NCI-H2029 (cell line): ENCODE data around the gene TWIST2.

Source experiments
- DNase-seq: peaks from one replicate; lab custom pipeline; 2025; lab: John Stamatoyannopoulos, UW

TWIST2 gene

GRCh38 chr2:238921259-238921658, 73.4 kb downstream of the TWIST2 start:
- DNase-seq = no peak

- DNase-seq = no peak
Measured at GRCh38 chr2:238921681-238922319, 73.9 kb downstream of the TWIST2 start.

- no peak for DNase-seq
Measured at GRCh38 chr2:238922435-238922834, 74.5 kb downstream of the TWIST2 start.

GRCh38 chr2:238924032-238924431, 76.1 kb downstream of the TWIST2 start:
- no peak for DNase-seq

GRCh38 chr2:238924796-238925195, 76.9 kb downstream of the TWIST2 start:
- DNase-seq = no peak

- DNase-seq = no peak
Measured at GRCh38 chr2:238925281-238925680, 77.4 kb downstream of the TWIST2 start.

GRCh38 chr2:238925816-238926521, 78.1 kb downstream of the TWIST2 start:
- DNase-seq = no peak

- DNase-seq = no peak
Measured at GRCh38 chr2:238926761-238927611, 79.1 kb downstream of the TWIST2 start.

- no peak for DNase-seq
Measured at GRCh38 chr2:238927746-238928519, 80.0 kb downstream of the TWIST2 start.

- no peak for DNase-seq
Measured at GRCh38 chr2:238928520-238929241, 80.8 kb downstream of the TWIST2 start.

GRCh38 chr2:238929242-238930081, 81.6 kb downstream of the TWIST2 start:
- DNase-seq = no peak

- DNase-seq = no peak
Measured at GRCh38 chr2:238930216-238930615, 82.3 kb downstream of the TWIST2 start.

- no peak for DNase-seq
Measured at GRCh38 chr2:238936162-238937052, 88.5 kb downstream of the TWIST2 start.

GRCh38 chr2:238938003-238938400, 90.1 kb downstream of the TWIST2 start:
- DNase-seq = no peak

- no peak for DNase-seq
Measured at GRCh38 chr2:238938401-238939055, 90.6 kb downstream of the TWIST2 start.

- no peak for DNase-seq
Measured at GRCh38 chr2:238939074-238939473, 91.2 kb downstream of the TWIST2 start.

GRCh38 chr2:238939521-238940403, 91.9 kb downstream of the TWIST2 start:
- DNase-seq = no peak

- no peak for DNase-seq
Measured at GRCh38 chr2:238940806-238941205, 92.9 kb downstream of the TWIST2 start.
